HUDEP-2 (cell line): ENCODE data around the gene HDGFL1.

Experiments used
- DNase-seq, 76 experiments: peaks; one replicate each; lab custom pipeline; 2025; ENCODE audit not compliant: unreplicated experiment in 76 of 76; lab: John Stamatoyannopoulos, UW

HDGFL1 gene

GRCh38 chr6:22589118-22589517 is 19.8 kb downstream of the HDGFL1 start:
- DNase-seq, result no peak

GRCh38 chr6:22590423-22590822 is 21.1 kb downstream of the HDGFL1 start:
- no peak for DNase-seq

- no peak for DNase-seq
Measured at GRCh38 chr6:22593895-22594294, 24.5 kb downstream of the HDGFL1 start.

- DNase-seq, result no peak
Measured at GRCh38 chr6:22596011-22596410, 26.6 kb downstream of the HDGFL1 start.

- DNase-seq, result no peak
Measured at GRCh38 chr6:22598339-22598738, 29.0 kb downstream of the HDGFL1 start.

- DNase-seq, result no peak
Measured at GRCh38 chr6:22600059-22600458, 30.7 kb downstream of the HDGFL1 start.

GRCh38 chr6:22601984-22602383 is 32.6 kb downstream of the HDGFL1 start:
- DNase-seq, result no peak

GRCh38 chr6:22605736-22606135 is 36.4 kb downstream of the HDGFL1 start:
- DNase-seq, result no peak

GRCh38 chr6:22610127-22610526 is 40.8 kb downstream of the HDGFL1 start:
- no peak for DNase-seq

- DNase-seq, result peak in 3 of 76 experiments; percentile 7 to 25 (median 19)
Measured at GRCh38 chr6:22612236-22612635, 42.9 kb downstream of the HDGFL1 start.

- DNase-seq, result no peak
Measured at GRCh38 chr6:22613051-22613450, 43.7 kb downstream of the HDGFL1 start.

GRCh38 chr6:22613695-22614094 is 44.3 kb downstream of the HDGFL1 start:
- DNase-seq, result no peak

- DNase-seq, result no peak
Measured at GRCh38 chr6:22614547-22614946, 45.2 kb downstream of the HDGFL1 start.

- no peak for DNase-seq
Measured at GRCh38 chr6:22621028-22621427, 51.7 kb downstream of the HDGFL1 start.
